ENCODE results near the gene PON2. TPM values are rescaled to one million over a fixed set of nuclear protein-coding genes. Genes with fewer than 3 reads are reported as not detected.

Gene PON2
- total and polyA plus RNA-seq, 2 of the 13 experiments (the other 11 are each of a cell fraction or from before 2014, with no cell fraction given), result 202 to 217 TPM

GRCh38 chr7:95478272-95479037 lies 43.6 kb upstream of the PON2 start (continued):
- TF ChIP-seq NR2C2 (CRISPR knock-in tag; IDR thresholded peaks at IDR 0.05; ENCODE audit: borderline replicate concordance) (no peak), SMARCE1 (IDR thresholded peaks at IDR 0.05; ENCODE audit: borderline replicate concordance) (no peak), CBX2 (IDR thresholded peaks at IDR 0.05; ENCODE audit: low read depth, low read length) (no peak), CBX2 (CRISPR knock-in tag; IDR thresholded peaks at IDR 0.05; ENCODE audit: low read depth) (no peak), ZNF496 (CRISPR knock-in tag; IDR thresholded peaks at IDR 0.05; ENCODE audit: insufficient replicate concordance) (no peak), ELK4 (CRISPR knock-in tag; IDR thresholded peaks at IDR 0.05; ENCODE audit: borderline replicate concordance) (no peak), HOXA3 (CRISPR knock-in tag; IDR thresholded peaks at IDR 0.05) (peak; percentile 31; the same call in 1 of the 2 replicates), ZNF414 (CRISPR knock-in tag; IDR thresholded peaks at IDR 0.05) (no peak), PRDM15 (CRISPR knock-in tag; IDR thresholded peaks at IDR 0.05) (no peak), GABPB1 (CRISPR knock-in tag; IDR thresholded peaks at IDR 0.05) (no peak), SIN3B (IDR thresholded peaks at IDR 0.05; ENCODE audit: low read length) (no peak), CHCHD3 (CRISPR knock-in tag; IDR thresholded peaks at IDR 0.05) (no peak), RAD21 (CRISPR knock-in tag; IDR thresholded peaks at IDR 0.05) (peak; percentile 61), HNRNPH1 (optimal IDR thresholded peaks at IDR 0.05; ENCODE audit: low read depth, low read length) (no peak), SNAI1 (CRISPR knock-in tag; IDR thresholded peaks at IDR 0.05; ENCODE audit: borderline replicate concordance) (no peak), ZNF234 (CRISPR knock-in tag; conservative IDR thresholded peaks at IDR 0.05) (no peak), HOXA7 (CRISPR knock-in tag; IDR thresholded peaks at IDR 0.05) (no peak), RELA (CRISPR knock-in tag; IDR thresholded peaks at IDR 0.05) (no peak), CBFB (CRISPR knock-in tag; IDR thresholded peaks at IDR 0.05) (0 out of 2 replicates have a peak, but pooled peaks have one; percentile 8), ASH2L (IDR thresholded peaks at IDR 0.05; ENCODE audit: insufficient read length, low read depth, low read length) (peak; percentile 32), FOXK2 (IDR thresholded peaks at IDR 0.05) (peak; percentile 14; the same call in 1 of the 2 replicates), ZNF160 (CRISPR knock-in tag; IDR thresholded peaks at IDR 0.05) (no peak), TCF12 (IDR thresholded peaks at IDR 0.05) (no peak), TCF12 (CRISPR knock-in tag; IDR thresholded peaks at IDR 0.05) (no peak)
- TF ChIP-seq, protein P1, sequence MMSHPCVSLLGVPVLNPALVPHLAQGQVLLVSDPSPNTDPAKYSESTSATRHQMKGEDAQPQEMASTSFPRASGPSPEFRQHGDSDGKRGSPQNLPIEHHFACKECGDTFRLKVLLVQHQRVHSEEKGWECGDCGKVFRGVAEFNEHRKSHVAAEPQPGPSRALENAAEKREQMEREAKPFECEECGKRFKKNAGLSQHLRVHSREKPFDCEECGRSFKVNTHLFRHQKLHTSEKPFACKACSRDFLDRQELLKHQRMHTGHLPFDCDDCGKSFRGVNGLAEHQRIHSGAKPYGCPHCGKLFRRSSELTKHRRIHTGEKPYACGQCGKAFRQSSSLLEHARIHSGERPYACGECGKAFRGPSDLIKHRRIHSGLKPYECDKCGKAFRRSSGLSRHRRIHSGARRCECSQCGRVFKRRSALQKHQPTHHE (CRISPR knock-in tag; IDR thresholded peaks at IDR 0.05; ENCODE audit: borderline replicate concordance), result no peak

Measured in HepG2 (cell line).